Chondrocyte (in vitro differentiated cells): ENCODE data around the gene RALY. TPM values are rescaled to one million over a fixed set of nuclear protein-coding genes. Genes with fewer than 3 reads are reported as not detected.

Experiments used
- microRNA-seq: library from miRNA; unstranded; fragments of <30 nt; microRNA quantifications from one replicate; pipeline ENCODE4 v1.2.0, GENCODE V29; 2020; ENCODE audit warnings: borderline number of aligned reads
- total RNA-seq: library from RNA; stranded (reverse); gene quantifications from 3 replicates; pipeline ENCODE4 v1.2.1, GENCODE V29; 2021

Gene RALY
- total RNA-seq, 1 donor from 2014 or later, result 169 TPM

Small RNA genes within 50 kb of the gene (microRNA-seq; reads per million reads assigned to microRNA genes)
- gene MIR4755, result not detected

Other genes with a start within 250 kb of the RALY start
- 78.8 to 124 TPM (median 122 TPM) in 3 replicates for gene CHMP4B, start 182.6 kb upstream of the RALY start, total RNA-seq
- 49.4 to 152 TPM (median 148 TPM) in 3 replicates for gene EIF2S2, start 118.3 kb downstream of the RALY start, total RNA-seq
- not detected in 3 replicates for gene ASIP, start 247.5 kb downstream of the RALY start, total RNA-seq